C4-2B (cell line): Measurements from ENCODE around the gene PTAR1.

ENCODE experiments used
- H3K27ac ChIP-seq: fragments of 450-650 bp; 2 replicates; pipeline ENCODE4 v1.5.1; 2017
- ZFX ChIP-seq: fragments of 450-650 bp; IDR thresholded peaks from 2 replicates; pipeline ENCODE4 v1.6.1; 2017
- TF ChIP-seq, protein P1 (sequence below): fragments of 450-650 bp; conservative IDR thresholded peaks from 2 replicates; pipeline ENCODE4 v1.5.1; 2017; ENCODE audit warnings: mild to moderate bottlenecking

The PTAR1 gene

DNA sequence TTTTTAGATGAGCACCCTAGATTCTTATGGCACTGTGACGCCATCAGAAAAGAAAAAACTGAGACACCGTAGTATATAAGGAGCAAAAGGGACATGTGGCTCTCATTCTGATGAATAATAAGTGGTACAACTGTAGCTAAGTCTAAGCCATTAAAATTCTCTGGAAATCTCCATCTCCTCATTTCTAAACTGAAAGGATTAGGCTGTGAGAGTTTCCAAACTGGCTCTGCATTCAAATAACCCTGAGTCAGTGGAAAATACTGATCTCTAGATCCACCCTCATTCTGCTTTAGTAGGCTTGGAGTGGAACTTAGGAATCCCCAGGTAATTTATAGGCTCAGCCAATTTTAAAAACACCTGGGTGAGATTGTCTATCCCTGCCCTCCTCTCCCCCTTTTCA lies 28.5 kb downstream of the PTAR1 start:
- H3K27ac ChIP-seq = no peak overlapping the region
- TF ChIP-seq ZFX = no peak
- TF ChIP-seq, protein P1, sequence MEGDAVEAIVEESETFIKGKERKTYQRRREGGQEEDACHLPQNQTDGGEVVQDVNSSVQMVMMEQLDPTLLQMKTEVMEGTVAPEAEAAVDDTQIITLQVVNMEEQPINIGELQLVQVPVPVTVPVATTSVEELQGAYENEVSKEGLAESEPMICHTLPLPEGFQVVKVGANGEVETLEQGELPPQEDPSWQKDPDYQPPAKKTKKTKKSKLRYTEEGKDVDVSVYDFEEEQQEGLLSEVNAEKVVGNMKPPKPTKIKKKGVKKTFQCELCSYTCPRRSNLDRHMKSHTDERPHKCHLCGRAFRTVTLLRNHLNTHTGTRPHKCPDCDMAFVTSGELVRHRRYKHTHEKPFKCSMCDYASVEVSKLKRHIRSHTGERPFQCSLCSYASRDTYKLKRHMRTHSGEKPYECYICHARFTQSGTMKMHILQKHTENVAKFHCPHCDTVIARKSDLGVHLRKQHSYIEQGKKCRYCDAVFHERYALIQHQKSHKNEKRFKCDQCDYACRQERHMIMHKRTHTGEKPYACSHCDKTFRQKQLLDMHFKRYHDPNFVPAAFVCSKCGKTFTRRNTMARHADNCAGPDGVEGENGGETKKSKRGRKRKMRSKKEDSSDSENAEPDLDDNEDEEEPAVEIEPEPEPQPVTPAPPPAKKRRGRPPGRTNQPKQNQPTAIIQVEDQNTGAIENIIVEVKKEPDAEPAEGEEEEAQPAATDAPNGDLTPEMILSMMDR = no peak

DNA sequence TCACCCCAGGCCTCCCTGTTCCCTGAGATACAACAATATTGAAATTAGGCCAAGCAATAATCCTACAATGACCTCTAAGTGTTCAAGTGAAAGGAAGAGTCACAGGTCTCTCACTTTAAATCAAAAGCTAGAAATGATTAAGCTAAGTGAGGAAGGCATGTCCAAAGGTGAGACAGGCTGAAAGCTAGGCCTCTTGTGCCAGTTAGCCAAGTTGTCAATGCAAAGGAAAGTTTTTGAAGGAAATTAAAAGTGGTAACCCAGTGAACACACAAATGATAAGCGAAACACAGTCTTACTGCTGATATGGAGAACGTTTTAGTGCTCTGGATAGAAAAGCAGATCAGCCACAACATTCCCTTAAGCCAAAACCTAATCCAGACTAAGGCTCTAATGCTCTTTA lies 39.8 kb downstream of the PTAR1 start:
- no peak overlapping the region for H3K27ac ChIP-seq
- TF ChIP-seq, protein P1 = no peak
- no peak for TF ChIP-seq ZFX

DNA sequence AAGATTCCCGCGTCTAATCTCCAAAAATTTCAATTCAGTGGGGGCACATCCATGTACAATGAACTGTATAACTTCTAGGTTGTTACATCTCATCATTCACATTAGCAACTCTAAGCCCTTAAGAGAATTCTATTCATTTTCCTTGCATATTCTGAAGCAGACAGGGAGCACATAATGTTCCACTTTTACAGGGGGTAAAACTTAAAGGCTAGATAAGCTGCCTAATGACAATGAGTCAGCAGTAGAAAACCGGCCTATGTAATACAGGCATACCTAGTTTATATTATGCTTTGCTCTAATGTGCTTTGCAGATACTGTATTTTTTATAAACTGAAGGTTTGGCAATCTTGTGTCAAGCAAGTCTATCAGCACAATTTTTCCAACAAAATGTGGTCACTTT lies 40.4 kb downstream of the PTAR1 start:
- no peak overlapping the region for H3K27ac ChIP-seq
- no peak for TF ChIP-seq ZFX
- TF ChIP-seq, protein P1 = no peak

DNA sequence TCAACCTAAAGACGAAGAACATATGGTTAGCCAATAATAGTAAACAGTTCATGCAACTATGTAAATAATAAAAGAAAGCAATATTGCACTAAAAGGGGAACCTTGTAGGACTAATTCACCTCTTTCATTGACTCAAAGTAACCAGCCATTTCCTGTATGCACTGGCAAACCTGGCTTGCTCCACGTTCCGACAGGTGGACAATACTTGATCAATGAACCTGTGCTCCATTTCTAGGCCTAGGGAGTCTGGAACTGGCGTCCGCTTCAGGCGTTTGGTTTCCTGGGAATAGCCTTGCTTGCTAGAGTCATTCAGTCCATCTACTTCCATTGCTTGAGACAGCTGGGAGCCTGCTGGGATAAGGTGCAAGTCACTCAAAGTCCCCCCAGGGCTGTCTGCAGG lies 41.6 kb downstream of the PTAR1 start:
- TF ChIP-seq ZFX = no peak
- TF ChIP-seq, protein P1 = no peak
- no peak overlapping the region for H3K27ac ChIP-seq

DNA sequence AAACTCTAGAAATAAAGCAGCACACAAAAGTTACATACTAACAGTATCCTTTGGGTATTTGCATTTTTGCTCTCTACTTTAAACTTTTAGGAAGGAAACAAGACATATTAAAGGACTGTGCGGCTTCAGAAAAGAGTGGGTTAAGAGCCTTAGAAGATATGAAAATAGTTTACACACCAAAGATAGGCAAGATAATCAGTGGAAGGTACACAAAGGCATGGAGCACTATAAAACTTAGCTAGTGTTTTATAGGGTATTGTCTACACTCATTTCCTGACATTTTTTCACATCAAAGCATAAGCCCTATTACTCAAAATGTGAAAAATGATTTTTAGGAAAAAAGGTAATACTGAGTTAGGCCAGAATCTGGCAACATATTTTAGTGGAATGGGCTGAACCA lies 44.0 kb downstream of the PTAR1 start:
- TF ChIP-seq, protein P1 = no peak
- no peak for TF ChIP-seq ZFX

DNA sequence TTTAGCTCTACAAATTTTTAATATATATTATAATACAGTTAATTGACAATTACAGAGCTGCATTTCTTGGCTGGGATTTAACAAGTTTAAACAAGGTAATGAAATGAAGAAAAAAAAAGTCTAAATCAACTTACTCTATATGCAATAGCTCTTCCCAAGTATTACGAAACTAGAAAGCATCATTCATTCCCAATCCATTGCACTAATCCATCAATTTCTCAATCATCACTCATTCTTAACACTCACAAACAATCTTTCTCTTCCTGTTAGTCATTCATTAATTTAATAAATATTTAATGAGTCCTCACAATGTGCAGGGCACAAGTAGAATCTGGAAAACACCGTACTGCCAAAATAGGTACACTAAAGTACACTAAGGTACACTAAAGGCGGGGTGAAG lies 44.7 kb downstream of the PTAR1 start:
- no peak overlapping the region for H3K27ac ChIP-seq
- TF ChIP-seq, protein P1 = no peak
- no peak for TF ChIP-seq ZFX

More for the DNA sequence above, 44.0 kb downstream of the PTAR1 start:
- H3K27ac ChIP-seq = no peak overlapping the region

DNA sequence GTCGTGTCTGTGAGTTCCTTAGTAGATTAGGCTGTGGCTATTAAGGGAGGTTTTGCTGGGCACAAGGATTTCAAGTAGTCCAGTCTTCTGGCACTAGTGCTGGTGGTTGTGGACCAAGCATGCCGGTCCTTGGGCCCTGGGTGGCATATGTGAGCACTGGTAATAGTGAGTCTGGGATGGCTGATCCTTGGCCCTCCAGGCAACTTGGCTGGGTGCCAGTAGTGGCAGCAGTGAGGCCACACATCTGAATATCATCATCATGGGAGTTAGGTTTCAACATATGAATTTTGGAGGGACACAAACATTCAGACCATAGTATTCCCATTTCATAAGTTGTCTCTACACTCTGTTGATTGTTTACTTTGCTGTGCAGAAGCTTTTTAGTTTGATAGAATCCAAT lies 62.3 kb downstream of the PTAR1 start:
- TF ChIP-seq ZFX = no peak
- TF ChIP-seq, protein P1 = no peak
- H3K27ac ChIP-seq = no peak overlapping the region
